ENCODE results near the gene ADGRV1. TPM values are rescaled to one million over a fixed set of nuclear protein-coding genes. Genes with fewer than 3 reads are reported as not detected.

The ADGRV1 gene
- total RNA-seq, 4 donors from 2014 or later, result 6.0 to 37.0 (median 10.6) TPM

GRCh38 chr5:91142386-91142785 is 583.8 kb downstream of the ADGRV1 start:
- WGBS, 2 donors (ENCODE audit: low coverage in 1 of 2), result 67 to 89% methylated on average over 4 of the region's 4 CpGs
- in situ Hi-C loops (cut with MboI; ENCODE audit: low pct_ligation_motif_present in 1 of 4, low pct_unique_long_range_greater_than_20kb in 1 of 4, low sequenced_read_pairs in 3 of 4), result no loop called here

GRCh38 chr5:91142819-91143218 is 584.2 kb downstream of the ADGRV1 start:
- in situ Hi-C loops (cut with MboI; ENCODE audit: low pct_ligation_motif_present in 1 of 4, low pct_unique_long_range_greater_than_20kb in 1 of 4, low sequenced_read_pairs in 3 of 4), result no loop called here
- 97 to 99% methylated on average over 3 to 8 of the region's 8 CpGs for WGBS, 2 donors (ENCODE audit: low coverage in 1 of 2)
- DNase-seq, result no peak
- no peaks in the 10 kb centered on the region for H3K9me3 ChIP-seq
- TF ChIP-seq CTCF (IDR thresholded peaks at IDR 0.05) (no peak), POLR2A (IDR thresholded peaks at IDR 0.05) (no peak), POLR2AphosphoS5 (IDR thresholded peaks at IDR 0.05) (no peak), EP300 (IDR thresholded peaks at IDR 0.05; ENCODE audit: low read depth) (no peak)
- no peak overlapping the region for H3K4me3 ChIP-seq
- no peak overlapping the region for H3K27ac ChIP-seq
- intact Hi-C loops (cut with DNase I; ENCODE audit: low total_unique reads), result no loop called here
- no peaks in the 10 kb centered on the region for H3K27me3 ChIP-seq
- H3K4me1 ChIP-seq, result peaks cover 0 to 42% (median 23%) of the 10 kb centered on the region in 4 donors
- no peaks in the 10 kb centered on the region for H3K36me3 ChIP-seq

More at GRCh38 chr5:91142386-91142785, 583.8 kb downstream of the ADGRV1 start:
- Histone ChIP-seq H3K4me1 (peaks cover 0 to 42% (median 23%) of the 10 kb centered on the region in 4 donors), H3K36me3 (no peaks in the 10 kb centered on the region), H3K9me3 (no peaks in the 10 kb centered on the region), H3K4me3 (no peak overlapping the region), H3K27ac (no peak overlapping the region), H3K27me3 (no peaks in the 10 kb centered on the region)
- no peak for DNase-seq
- no peak for TF ChIP-seq EP300 (IDR thresholded peaks at IDR 0.05; ENCODE audit: low read depth)
- no peak for TF ChIP-seq CTCF (IDR thresholded peaks at IDR 0.05)
- TF ChIP-seq POLR2A (IDR thresholded peaks at IDR 0.05), result no peak
- no peak for TF ChIP-seq POLR2AphosphoS5 (IDR thresholded peaks at IDR 0.05)
- intact Hi-C loops (cut with DNase I; ENCODE audit: low total_unique reads), result no loop called here

GRCh38 chr5:91143840-91144239 is 585.2 kb downstream of the ADGRV1 start:
- no peaks in the 10 kb centered on the region for H3K9me3 ChIP-seq
- H3K4me1 ChIP-seq, result peaks cover 0 to 42% (median 23%) of the 10 kb centered on the region in 4 donors
- TF ChIP-seq POLR2A (IDR thresholded peaks at IDR 0.05) (no peak), CTCF (IDR thresholded peaks at IDR 0.05) (no peak), EP300 (IDR thresholded peaks at IDR 0.05; ENCODE audit: low read depth) (no peak), POLR2AphosphoS5 (IDR thresholded peaks at IDR 0.05) (no peak)
- DNase-seq, result no peak
- WGBS, 2 donors (ENCODE audit: low coverage in 1 of 2), result 88% methylated on average over 2 of the region's 2 CpGs; no CpG with 5 or more reads in 1 of the 2 donors
- H3K4me3 ChIP-seq, result no peak overlapping the region
- H3K27me3 ChIP-seq, result no peaks in the 10 kb centered on the region
- no peak overlapping the region for H3K27ac ChIP-seq
- no peaks in the 10 kb centered on the region for H3K36me3 ChIP-seq
- in situ Hi-C loops (cut with MboI; ENCODE audit: low pct_ligation_motif_present in 1 of 4, low pct_unique_long_range_greater_than_20kb in 1 of 4, low sequenced_read_pairs in 3 of 4), result no loop called here
- intact Hi-C loops (cut with DNase I; ENCODE audit: low total_unique reads), result no loop called here

- no peaks in the 10 kb centered on the region for H3K27me3 ChIP-seq
- H3K27ac ChIP-seq, result peak overlapping the region; percentile 46 to 61 (median 51)
- no peaks in the 10 kb centered on the region for H3K9me3 ChIP-seq
- in situ Hi-C loops (cut with MboI; ENCODE audit: low pct_ligation_motif_present in 1 of 4, low pct_unique_long_range_greater_than_20kb in 1 of 4, low sequenced_read_pairs in 3 of 4) (no loop called here), intact Hi-C loops (cut with DNase I; ENCODE audit: low total_unique reads) (no loop called here)
- H3K4me3 ChIP-seq, result no peak overlapping the region
- H3K36me3 ChIP-seq, result no peaks in the 10 kb centered on the region
- H3K4me1 ChIP-seq, result peaks cover 0 to 37% (median 21%) of the 10 kb centered on the region in 4 donors
- no peak for DNase-seq
- TF ChIP-seq POLR2A (IDR thresholded peaks at IDR 0.05), result no peak
- TF ChIP-seq POLR2AphosphoS5 (IDR thresholded peaks at IDR 0.05), result no peak
- 32 to 42% methylated on average over 5 of the region's 5 CpGs for WGBS, 2 donors (ENCODE audit: low coverage in 1 of 2)
Measured at GRCh38 chr5:91144491-91145332, 586.1 kb downstream of the ADGRV1 start.
